ENCODE measurements around the gene PCAT6. TPM values are rescaled to one million over a fixed set of nuclear protein-coding genes. Genes with fewer than 3 reads are reported as not detected.

Gene PCAT6
- total RNA-seq, 1 donor from 2014 or later: 5.7 TPM

DNA sequence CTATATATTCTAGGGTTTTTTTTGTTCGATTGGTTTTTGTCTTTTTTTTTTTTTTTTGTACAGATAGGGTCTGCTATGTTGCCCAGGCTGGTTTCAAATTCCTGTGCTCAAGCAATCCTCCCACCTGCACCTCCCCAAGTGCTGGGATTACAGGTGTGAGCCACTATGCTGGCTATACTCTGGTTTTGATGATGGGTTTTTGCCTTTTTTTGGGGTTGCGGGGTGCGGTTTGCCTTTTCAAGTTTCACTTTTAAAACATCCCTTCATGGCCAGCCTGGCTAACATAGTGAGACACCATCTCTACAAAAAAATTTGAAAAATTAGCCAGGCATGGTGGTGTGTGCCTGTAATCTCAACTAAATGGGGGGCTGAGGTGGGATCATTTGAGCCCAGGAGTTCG, 12.5 kb upstream of the PCAT6 start:
- Mint-ChIP-seq H3K27me3 (ENCODE audit: low read depth) (no peaks in the 10 kb centered on the region), H3K36me3 (ENCODE audit: low read depth) (peaks cover 4% of the 10 kb centered on the region), H3K27ac (ENCODE audit: unreplicated experiment) (no peak overlapping the region), H3K4me3 (no peak overlapping the region), H3K4me1 (peaks cover 29% of the 10 kb centered on the region), H3K9me3 (no peaks in the 10 kb centered on the region)
- TF ChIP-seq, protein P1, sequence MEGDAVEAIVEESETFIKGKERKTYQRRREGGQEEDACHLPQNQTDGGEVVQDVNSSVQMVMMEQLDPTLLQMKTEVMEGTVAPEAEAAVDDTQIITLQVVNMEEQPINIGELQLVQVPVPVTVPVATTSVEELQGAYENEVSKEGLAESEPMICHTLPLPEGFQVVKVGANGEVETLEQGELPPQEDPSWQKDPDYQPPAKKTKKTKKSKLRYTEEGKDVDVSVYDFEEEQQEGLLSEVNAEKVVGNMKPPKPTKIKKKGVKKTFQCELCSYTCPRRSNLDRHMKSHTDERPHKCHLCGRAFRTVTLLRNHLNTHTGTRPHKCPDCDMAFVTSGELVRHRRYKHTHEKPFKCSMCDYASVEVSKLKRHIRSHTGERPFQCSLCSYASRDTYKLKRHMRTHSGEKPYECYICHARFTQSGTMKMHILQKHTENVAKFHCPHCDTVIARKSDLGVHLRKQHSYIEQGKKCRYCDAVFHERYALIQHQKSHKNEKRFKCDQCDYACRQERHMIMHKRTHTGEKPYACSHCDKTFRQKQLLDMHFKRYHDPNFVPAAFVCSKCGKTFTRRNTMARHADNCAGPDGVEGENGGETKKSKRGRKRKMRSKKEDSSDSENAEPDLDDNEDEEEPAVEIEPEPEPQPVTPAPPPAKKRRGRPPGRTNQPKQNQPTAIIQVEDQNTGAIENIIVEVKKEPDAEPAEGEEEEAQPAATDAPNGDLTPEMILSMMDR (conservative IDR thresholded peaks at IDR 0.05): no peak
- DNase-seq (ENCODE audit: low read depth, low spot score): no peak

DNA sequence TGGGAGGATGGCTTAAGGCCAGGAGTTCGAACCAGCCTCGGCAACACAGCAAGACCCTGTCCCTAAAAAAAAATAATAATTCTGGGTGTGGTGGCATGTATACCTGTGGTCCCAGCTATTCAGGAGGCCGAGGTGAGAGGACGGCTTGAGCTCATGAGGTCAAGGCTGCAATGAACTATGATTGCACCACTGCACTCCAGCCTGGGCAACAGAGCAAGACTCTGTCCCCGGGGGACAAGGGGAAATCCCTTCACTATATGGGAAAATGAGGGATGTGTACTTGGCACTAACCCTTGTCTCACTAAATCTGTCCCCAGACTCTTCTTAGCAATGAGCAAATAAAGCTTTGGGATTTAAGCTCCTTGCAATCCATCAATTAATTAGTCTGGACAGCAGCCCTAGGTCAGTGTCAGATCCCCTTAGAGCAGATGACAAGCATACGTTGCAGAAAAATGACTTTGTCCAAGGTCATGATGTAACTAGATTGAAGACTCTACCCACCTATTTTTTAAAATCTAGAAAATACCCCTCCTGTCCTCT, 11.9 kb upstream of the PCAT6 start:
- Mint-ChIP-seq H3K36me3 (ENCODE audit: low read depth) (peaks cover 4% of the 10 kb centered on the region), H3K27me3 (ENCODE audit: low read depth) (no peaks in the 10 kb centered on the region), H3K27ac (ENCODE audit: unreplicated experiment) (no peak overlapping the region), H3K9me3 (no peaks in the 10 kb centered on the region), H3K4me3 (peak overlapping the region; percentile 61), H3K4me1 (peaks cover 29% of the 10 kb centered on the region)
- TF ChIP-seq, protein P1 (conservative IDR thresholded peaks at IDR 0.05): no peak
- DNase-seq (ENCODE audit: low read depth, low spot score): no peak

DNA sequence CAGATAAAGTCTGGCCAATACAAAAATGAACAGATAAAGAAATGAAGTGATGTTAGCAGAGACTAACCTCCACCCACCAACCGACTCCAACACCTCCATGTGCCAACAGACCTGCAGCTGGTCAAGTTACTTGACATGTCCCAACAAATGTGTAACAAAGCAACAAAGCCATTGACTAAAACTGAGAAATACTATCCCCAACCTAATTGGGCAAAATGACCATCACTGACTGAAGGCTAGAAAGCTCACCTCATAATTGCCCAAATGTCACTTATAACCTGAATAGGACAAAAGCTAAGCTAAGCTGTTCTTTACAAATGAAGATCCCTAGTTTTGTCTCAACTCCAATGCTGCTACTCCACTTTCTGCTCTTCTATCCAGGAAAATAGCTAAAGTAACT, 10.0 kb upstream of the PCAT6 start:
- Mint-ChIP-seq H3K36me3 (ENCODE audit: low read depth) (peaks cover 5% of the 10 kb centered on the region), H3K4me3 (peak overlapping the region; percentile 18), H3K4me1 (peaks cover 42% of the 10 kb centered on the region), H3K27me3 (ENCODE audit: low read depth) (no peaks in the 10 kb centered on the region), H3K9me3 (no peaks in the 10 kb centered on the region), H3K27ac (ENCODE audit: unreplicated experiment) (no peak overlapping the region)
- no peak for DNase-seq (ENCODE audit: low read depth, low spot score)
- TF ChIP-seq, protein P1 (conservative IDR thresholded peaks at IDR 0.05): no peak

DNA sequence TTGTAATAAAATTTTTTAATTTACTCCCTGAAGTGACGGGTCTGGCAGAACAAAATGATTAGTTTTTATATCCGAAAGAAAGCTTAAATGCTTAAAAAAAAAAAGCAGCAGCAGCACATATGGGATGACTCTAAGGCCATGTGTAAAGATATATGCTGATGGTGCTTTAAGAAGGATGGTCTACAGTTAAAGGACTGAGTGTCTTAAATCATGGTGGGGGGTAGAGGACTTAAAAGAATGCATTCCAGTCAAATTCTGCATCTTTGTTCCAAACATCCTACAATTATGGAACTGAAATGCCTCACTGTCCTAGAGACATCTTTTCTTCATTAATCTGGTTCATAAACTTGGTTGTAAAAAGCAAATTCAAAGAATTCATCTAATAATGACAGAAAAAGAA, 9.6 kb upstream of the PCAT6 start:
- Mint-ChIP-seq H3K27ac (ENCODE audit: unreplicated experiment) (no peak overlapping the region), H3K36me3 (ENCODE audit: low read depth) (peaks cover 7% of the 10 kb centered on the region), H3K27me3 (ENCODE audit: low read depth) (no peaks in the 10 kb centered on the region), H3K4me1 (peaks cover 47% of the 10 kb centered on the region), H3K9me3 (no peaks in the 10 kb centered on the region), H3K4me3 (no peak overlapping the region)
- TF ChIP-seq, protein P1 (conservative IDR thresholded peaks at IDR 0.05): no peak
- DNase-seq (ENCODE audit: low read depth, low spot score): no peak

DNA sequence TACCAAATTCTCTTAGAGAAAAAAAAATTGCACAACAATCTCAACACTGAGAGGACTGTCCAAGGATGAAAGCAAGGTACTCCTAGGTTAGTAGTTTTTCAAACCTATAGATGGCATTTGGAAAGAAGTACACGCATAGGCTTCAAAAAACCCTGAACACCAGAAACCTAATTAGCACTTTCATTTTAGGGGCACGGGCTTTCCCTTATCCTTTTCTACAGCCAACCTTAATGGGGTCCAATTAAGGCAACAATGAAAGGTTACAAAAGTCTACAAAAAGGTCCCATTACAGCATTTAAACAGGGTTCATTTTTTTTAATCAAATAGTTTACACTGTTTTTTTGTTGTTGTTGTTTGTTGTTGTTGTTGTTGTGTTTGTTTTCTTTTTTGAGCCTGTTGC, 8.7 kb upstream of the PCAT6 start:
- TF ChIP-seq, protein P1 (conservative IDR thresholded peaks at IDR 0.05): no peak
- no peaks in the 10 kb centered on the region for H3K9me3 Mint-ChIP-seq
- H3K4me3 Mint-ChIP-seq: peak overlapping the region; percentile 23
- no peak for DNase-seq (ENCODE audit: low read depth, low spot score)
- no peak overlapping the region for H3K27ac Mint-ChIP-seq (ENCODE audit: unreplicated experiment)
- H3K4me1 Mint-ChIP-seq: peaks cover 52% of the 10 kb centered on the region
- peaks cover 11% of the 10 kb centered on the region for H3K36me3 Mint-ChIP-seq (ENCODE audit: low read depth)
- no peaks in the 10 kb centered on the region for H3K27me3 Mint-ChIP-seq (ENCODE audit: low read depth)
